Measurements from ENCODE around the gene RCAN2.

RCAN2 gene

DNA sequence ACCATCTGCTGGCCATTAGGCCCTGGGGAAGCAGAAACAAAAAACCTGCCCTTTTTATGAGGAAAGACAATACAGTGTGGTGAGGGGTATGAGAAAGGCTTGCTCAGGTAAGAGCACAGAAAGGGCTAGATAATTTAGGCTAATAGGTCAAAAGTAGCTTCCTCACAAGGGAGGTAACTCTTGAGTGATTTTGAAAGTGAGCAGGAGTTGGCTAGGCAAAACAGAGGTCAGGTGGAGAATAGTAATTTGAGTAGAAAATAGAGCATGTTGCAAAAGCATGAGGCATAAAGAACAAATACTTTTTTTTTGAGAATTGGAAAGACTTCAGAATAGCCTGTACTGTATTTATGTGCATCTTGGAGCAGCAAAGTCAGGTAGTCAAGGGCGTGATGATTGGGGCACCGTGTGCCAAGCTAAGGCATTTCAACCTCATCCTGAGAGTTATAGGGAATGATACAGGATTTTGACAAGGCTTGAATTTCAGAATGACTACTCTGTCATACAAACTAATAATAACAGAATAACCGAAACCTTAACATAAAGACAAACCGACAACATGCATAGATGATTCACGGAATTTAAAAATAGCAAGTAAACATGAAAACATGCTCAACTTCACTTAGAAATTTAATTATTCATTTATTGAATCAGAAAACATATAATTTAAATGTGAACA lies 197.5 kb downstream of the RCAN2 start:
- DNase-seq (ENCODE audit: low read depth in 2 of 3, low spot score in 1 of 3), result no peak

GRCh38 chr6:46291880-46292279 lies 199.4 kb downstream of the RCAN2 start:
- DNase-seq (ENCODE audit: low read depth in 2 of 3, low spot score in 1 of 3), result no peak

DNA sequence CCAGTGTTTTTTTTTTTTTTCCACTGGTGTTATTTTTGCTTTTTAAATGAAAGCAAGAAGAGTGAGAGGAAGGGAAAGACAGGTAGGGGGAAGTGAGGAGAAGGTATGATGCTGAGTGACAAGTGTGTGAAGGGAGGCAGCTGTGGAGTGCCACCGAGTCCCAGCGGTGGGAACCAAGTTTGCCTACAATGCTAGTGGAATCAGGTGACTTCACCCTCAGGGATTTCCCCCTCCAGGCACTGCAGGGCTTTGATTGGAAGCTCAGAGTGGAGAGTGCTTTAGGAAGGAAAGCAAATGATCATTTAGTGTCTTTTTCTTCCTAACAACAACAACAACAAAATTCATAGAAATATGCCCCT lies 200.0 kb downstream of the RCAN2 start:
- DNase-seq (ENCODE audit: low read depth in 2 of 3, low spot score in 1 of 3), result no peak

- no peak for DNase-seq (ENCODE audit: low read depth in 2 of 3, low spot score in 1 of 3)
Observed at GRCh38 chr6:46290421-46291274, 200.6 kb downstream of the RCAN2 start.

- no peak for DNase-seq (ENCODE audit: low read depth in 2 of 3, low spot score in 1 of 3)
Observed at GRCh38 chr6:46289898-46290297, 201.4 kb downstream of the RCAN2 start.

DNA sequence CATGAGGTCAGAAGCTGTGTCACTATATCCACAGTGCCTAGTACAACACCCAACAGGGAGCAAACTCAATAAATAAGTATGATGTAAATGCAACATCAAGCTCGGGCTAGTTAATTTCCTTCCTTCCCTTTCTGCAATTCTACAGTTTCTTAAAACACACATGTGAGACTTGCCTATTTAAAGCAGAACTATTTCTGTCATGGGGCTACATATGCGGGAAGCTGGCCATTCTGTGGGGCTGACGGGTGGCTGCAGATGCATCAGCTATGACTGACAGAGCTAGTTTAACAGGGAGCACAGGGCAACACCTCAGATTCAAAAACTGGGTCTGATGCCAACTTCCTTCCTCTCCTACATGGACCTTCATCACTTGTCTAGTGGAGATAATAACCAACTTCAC lies 202.4 kb downstream of the RCAN2 start:
- DNase-seq (ENCODE audit: low read depth in 2 of 3, low spot score in 1 of 3), result no peak

DNA sequence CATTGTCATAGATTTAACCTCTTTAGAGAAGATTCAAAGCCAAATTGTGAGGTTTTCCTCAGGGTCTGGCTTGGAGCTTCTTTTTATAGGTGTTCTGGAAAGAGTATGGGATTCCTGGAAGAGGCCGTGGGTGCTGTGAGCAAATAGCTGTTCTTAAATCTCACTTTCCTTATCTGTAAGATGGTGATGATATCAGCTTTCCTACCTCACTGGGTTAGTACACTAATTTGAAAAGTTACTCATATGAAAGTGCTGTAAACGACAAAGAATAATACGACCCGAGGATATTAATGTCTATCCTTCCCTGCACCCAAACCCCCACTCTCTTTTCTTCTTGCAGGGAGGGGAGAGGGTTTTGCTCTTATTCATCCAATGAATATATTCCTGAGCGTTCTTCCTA lies 203.6 kb downstream of the RCAN2 start:
- DNase-seq (ENCODE audit: low read depth in 2 of 3, low spot score in 1 of 3), result no peak

DNA sequence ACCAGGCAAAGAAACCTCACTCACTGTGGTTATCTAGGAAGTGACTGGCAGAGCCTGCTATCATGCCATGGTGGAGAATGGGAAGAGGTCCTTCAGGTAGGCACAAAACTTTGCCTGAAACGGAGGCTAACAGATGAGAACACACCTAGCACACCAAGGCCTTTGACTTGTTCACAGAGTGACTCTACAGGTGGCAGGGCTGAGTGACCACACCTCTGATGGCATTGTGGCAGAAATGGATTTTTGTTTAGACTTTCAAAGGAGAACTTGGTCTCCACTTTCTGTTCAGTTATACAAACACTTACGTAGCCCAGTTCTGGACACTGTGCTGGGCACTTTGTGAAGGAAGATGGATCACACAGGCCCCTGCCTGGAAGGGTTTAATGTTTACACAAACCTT lies 204.2 kb downstream of the RCAN2 start:
- no peak for DNase-seq (ENCODE audit: low read depth in 2 of 3, low spot score in 1 of 3)

DNA sequence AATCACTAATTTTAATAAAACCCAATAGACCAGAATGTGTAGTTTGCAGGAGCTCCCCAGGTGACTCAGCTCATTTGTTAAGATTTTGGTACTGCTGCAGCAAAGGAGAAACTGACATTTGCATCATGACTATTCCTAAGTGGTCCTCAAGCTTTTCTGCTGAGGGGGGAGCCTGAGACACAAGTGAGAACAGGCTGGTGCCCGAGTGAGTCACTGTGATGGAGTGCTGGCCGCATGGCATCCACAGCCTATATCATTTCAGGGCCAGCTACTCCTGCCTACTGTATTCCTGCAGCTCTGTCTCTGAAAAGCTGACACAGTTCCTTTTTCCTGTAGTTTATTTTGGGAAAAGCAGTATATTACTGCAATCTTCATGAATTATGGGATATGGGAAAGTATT lies 206.8 kb downstream of the RCAN2 start:
- DNase-seq (ENCODE audit: low read depth in 2 of 3, low spot score in 1 of 3), result no peak

DNA sequence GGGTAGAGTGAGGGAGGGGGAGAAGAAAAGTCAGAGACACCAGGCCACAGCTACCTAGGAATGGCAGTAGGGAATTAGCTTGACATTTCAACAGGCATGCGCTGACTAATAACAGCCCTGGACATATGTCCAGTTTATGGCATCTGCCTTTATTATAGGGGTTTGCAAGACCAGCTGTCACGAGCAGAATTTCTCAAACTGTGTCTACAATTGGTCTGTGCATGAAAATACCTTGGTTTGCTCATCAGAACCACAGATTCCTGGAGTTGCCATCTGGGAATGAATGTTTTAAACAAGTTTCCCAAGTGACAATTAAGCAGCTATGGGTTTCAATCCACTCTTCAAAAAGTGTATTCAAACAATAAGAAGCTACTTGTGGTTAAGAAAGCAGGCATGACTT lies 210.1 kb downstream of the RCAN2 start:
- no peak for DNase-seq (ENCODE audit: low read depth in 2 of 3, low spot score in 1 of 3)

- no peak for DNase-seq (ENCODE audit: low read depth in 2 of 3, low spot score in 1 of 3)
Observed at GRCh38 chr6:46279874-46280273, 211.4 kb downstream of the RCAN2 start.

DNA sequence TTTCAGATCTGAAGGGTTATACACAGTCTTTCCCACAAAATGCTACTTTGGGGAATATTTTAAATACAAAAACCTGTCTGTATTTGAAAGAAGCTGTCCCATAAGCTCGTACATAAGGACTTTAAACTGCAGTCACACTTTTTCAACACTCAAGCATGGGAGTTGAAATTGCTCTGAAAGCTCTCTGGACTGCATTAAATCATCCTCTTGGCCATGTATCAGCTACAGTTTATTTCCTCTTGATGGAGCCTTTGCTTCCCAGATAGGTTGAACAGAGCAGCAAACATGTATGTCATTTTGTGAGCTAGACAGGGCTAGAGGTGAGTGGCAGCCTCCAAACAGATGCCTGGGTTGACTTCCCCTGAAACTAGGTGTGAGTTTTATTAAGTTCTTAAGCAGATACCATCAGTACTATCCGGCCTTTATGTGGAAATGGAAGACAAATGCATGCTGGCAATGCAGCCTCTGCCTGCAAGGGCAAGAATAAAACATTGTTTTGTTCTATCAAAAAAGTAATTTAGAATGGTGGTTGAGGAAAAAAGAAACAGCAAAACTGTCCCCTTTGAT lies 214.6 kb downstream of the RCAN2 start:
- no peak for DNase-seq (ENCODE audit: low read depth in 2 of 3, low spot score in 1 of 3)

- no peak for DNase-seq (ENCODE audit: low read depth in 2 of 3, low spot score in 1 of 3)
Observed at GRCh38 chr6:46274502-46274901, 216.7 kb downstream of the RCAN2 start.

DNA sequence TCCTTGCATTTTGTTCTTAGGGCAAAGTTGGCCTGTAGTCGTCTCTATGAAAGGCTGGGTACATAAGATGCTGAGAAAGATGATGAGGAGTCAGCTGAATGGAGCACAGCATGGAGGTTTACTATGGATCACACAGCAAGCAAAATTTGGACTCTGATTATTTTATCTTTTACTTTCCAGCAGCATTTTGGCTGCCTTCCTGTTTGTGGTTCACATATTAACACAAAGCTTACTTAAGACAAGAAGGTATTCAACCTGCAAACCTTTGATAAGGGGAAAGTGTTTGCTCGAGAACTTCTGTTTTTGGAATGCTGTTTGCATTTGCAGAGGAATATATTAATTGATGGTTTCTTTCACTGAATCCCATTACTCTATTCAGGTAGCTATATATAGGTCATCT lies 217.3 kb downstream of the RCAN2 start:
- no peak for DNase-seq (ENCODE audit: low read depth in 2 of 3, low spot score in 1 of 3)

GRCh38 chr6:46271728-46272127 lies 219.5 kb downstream of the RCAN2 start:
- no peak for DNase-seq (ENCODE audit: low read depth in 2 of 3, low spot score in 1 of 3)

- no peak for DNase-seq (ENCODE audit: low read depth in 2 of 3, low spot score in 1 of 3)
Observed at GRCh38 chr6:46271107-46271506, 220.1 kb downstream of the RCAN2 start.

DNA sequence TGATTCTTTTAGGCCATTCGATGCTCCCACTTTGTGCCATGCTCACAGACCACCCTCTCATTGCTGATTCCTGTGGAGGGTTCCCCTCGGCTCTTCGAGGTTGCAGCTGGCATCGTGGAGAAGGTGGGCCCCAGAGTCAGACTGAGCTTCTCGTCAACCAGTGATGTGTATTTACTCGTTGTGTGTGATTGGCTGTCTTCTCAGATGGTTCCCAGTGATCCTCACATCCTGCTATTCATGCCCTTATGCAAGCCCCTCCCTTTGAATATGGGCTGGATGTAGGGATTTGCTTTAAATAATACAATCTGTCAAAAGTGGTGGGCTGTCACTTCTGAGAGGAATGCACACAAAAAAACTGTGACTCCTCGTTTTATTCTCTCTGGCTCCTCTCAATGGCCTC lies 220.9 kb downstream of the RCAN2 start:
- no peak for DNase-seq (ENCODE audit: low read depth in 2 of 3, low spot score in 1 of 3)

GRCh38 chr6:46269447-46270229 lies 221.6 kb downstream of the RCAN2 start:
- DNase-seq (ENCODE audit: low read depth in 2 of 3, low spot score in 1 of 3), result no peak

DNA sequence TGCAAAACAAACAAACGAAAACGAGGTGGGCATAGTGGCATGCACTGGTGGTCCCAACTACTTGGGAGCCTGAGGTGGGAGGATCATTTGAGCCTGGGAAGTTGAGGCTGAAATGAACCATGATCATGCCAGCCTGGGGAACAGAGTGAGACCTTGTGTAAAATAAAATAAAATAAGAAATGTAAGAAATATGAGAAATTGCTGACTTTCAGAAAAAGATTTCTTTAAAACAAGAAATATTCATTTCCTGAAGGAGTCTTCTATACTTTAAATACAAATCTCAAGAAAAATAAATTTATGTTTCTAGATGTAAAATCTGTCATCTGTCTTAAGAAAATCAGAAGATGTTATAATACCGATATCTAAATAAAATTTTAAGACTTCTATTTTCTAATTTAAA lies 223.7 kb downstream of the RCAN2 start:
- DNase-seq (ENCODE audit: low read depth in 2 of 3, low spot score in 1 of 3), result no peak

DNA sequence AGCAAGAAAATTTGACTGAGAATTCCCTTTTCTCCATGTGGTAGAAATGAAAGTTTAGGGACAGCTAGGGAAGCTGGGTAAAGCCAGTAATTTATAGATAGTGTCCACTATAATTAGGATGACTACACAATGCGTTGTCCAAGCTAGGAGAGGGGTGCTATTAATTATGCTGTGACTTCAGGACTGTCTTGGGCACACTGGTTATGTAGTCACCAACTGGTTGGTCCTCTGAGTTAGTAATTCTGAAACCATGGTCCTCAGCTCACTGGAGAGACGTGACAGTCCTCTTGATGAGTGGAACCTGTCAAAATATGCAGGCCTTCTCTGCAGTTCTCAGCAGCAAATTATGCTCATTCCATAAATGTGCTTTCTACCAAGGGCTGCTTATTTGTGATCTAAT lies 225.9 kb downstream of the RCAN2 start:
- no peak for DNase-seq (ENCODE audit: low read depth in 2 of 3, low spot score in 1 of 3)

DNA sequence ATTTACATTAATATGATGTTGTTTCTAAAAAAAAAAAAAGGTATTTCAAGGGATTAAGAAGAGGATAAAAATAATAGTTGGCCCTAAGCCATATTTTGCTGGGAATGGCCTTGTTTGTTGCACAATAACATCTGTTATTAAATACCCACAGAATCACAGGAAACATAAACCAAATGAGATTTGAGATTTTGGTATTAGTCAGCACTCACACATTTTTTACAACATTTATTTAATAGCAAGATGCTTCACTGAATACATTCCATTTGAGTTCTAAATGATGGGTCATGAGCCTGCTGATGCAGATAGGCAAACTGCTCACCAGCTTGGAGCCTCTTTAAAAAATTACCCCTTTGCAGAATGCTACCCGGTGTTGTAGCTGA lies 227.6 kb downstream of the RCAN2 start:
- no peak for DNase-seq (ENCODE audit: low read depth in 2 of 3, low spot score in 1 of 3)
